Skeletal muscle satellite cell (primary cell): ENCODE measurements around the gene TMEM240.

ENCODE experiments used
- H3K27me3 ChIP-seq: 2 replicates; pipeline ENCODE4 v1.7.0; 2013; ENCODE audit warnings: low read length; ENCODE audit not compliant: control insufficient read depth, insufficient read depth
- H3K36me3 ChIP-seq: 2 replicates; pipeline ENCODE4 v1.7.0; 2013; ENCODE audit warnings: mild to moderate bottlenecking, control low read depth, low read length; ENCODE audit not compliant: insufficient read depth
- H3K4me1 ChIP-seq: 2 replicates; pipeline ENCODE4 v1.7.0; 2013; ENCODE audit warnings: low read length; ENCODE audit not compliant: control insufficient read depth, insufficient read depth
- H3K4me2 ChIP-seq: 2 replicates; pipeline ENCODE4 v1.7.0; 2013; ENCODE audit warnings: mild to moderate bottlenecking, low read length
- H3K4me3 ChIP-seq: 2 replicates; pipeline ENCODE4 v1.7.0; 2013; ENCODE audit warnings: low read length
- H3K9ac ChIP-seq: 2 replicates; pipeline ENCODE4 v1.7.0; 2013; ENCODE audit warnings: mild to moderate bottlenecking, low read depth, low read length, moderate library complexity
- H3K9me3 ChIP-seq: replicated peaks from 2 replicates; pipeline ENCODE4 v1.7.0; 2013; ENCODE audit warnings: mild to moderate bottlenecking, control low read depth, low read length

The TMEM240 gene

GRCh38 chr1:1545946-1546737 is 5.7 kb upstream of the TMEM240 start:
- Histone ChIP-seq H3K4me2 (no peak overlapping the region), H3K27me3 (no peaks in the 10 kb centered on the region), H3K4me3 (no peak overlapping the region), H3K4me1 (no peaks in the 10 kb centered on the region), H3K9ac (no peak overlapping the region), H3K9me3 (no peaks in the 10 kb centered on the region), H3K36me3 (peaks cover 32% of the 10 kb centered on the region)

GRCh38 chr1:1544544-1544943 is 4.1 kb upstream of the TMEM240 start:
- no peak overlapping the region for H3K4me3 ChIP-seq
- peaks cover 36% of the 10 kb centered on the region for H3K36me3 ChIP-seq
- no peaks in the 10 kb centered on the region for H3K9me3 ChIP-seq
- no peak overlapping the region for H3K4me2 ChIP-seq
- peaks cover 5% of the 10 kb centered on the region for H3K4me1 ChIP-seq
- no peak overlapping the region for H3K9ac ChIP-seq
- H3K27me3 ChIP-seq: no peaks in the 10 kb centered on the region

GRCh38 chr1:1543706-1544099 is 3.3 kb upstream of the TMEM240 start:
- H3K36me3 ChIP-seq: peaks cover 36% of the 10 kb centered on the region
- no peak overlapping the region for H3K4me2 ChIP-seq
- no peak overlapping the region for H3K9ac ChIP-seq
- H3K4me1 ChIP-seq: peaks cover 5% of the 10 kb centered on the region
- H3K4me3 ChIP-seq: no peak overlapping the region
- no peaks in the 10 kb centered on the region for H3K27me3 ChIP-seq
- H3K9me3 ChIP-seq: no peaks in the 10 kb centered on the region

DNA sequence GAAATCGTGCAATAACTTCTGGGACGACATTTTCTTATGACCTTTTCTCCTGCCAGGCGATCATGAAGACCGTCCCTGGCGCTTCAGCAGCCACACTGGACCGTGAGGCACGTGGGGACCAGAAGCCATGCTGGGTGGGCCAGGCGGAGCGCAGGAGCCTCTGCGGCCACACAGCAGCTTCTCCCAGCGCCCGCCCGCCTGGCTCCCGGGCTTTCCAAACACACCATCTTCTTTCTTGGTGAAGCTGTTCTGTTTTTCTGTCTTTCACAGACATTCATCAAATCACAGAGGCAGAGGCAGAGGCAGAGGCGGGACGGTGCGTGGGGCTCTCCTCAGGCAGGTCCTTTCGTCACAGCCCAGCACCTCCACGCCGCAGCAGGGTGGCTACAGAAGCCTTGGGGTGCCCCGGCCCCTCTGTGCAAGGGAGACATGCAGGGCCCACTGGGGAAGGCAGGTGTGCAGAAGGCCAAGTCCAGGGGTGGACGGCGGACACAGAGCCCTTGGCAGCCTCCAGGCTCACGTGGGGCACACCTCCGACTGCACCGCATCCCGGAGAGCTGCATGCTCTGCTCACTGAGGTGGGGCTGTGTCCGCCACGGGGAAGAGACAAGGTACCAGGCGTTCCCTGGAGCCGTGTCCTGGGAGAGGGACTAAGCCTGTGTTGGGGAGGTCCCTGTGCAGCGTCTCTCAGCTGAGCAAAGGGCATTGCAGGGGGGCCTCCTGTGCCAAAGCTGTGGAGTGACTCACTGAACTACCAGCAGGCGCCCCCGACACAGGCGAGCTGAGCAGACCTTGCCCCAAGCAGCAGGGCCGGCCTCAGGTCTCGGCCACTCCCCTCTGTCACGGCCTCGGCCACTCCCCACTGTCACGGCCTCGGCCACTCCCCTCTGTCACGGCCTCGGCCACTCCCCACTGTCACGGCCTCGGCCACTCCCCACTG is 2.6 kb upstream of the TMEM240 start:
- H3K4me1 ChIP-seq: peaks cover 5% of the 10 kb centered on the region
- H3K27me3 ChIP-seq: no peaks in the 10 kb centered on the region
- no peak overlapping the region for H3K4me3 ChIP-seq
- no peak overlapping the region for H3K4me2 ChIP-seq
- H3K9me3 ChIP-seq: no peaks in the 10 kb centered on the region
- H3K36me3 ChIP-seq: peaks cover 39% of the 10 kb centered on the region
- H3K9ac ChIP-seq: no peak overlapping the region

- Histone ChIP-seq H3K9ac (no peak overlapping the region), H3K4me1 (peaks cover 5% of the 10 kb centered on the region), H3K9me3 (no peaks in the 10 kb centered on the region)
Observed at GRCh38 chr1:1541956-1542765, 1.7 kb upstream of the TMEM240 start.

DNA sequence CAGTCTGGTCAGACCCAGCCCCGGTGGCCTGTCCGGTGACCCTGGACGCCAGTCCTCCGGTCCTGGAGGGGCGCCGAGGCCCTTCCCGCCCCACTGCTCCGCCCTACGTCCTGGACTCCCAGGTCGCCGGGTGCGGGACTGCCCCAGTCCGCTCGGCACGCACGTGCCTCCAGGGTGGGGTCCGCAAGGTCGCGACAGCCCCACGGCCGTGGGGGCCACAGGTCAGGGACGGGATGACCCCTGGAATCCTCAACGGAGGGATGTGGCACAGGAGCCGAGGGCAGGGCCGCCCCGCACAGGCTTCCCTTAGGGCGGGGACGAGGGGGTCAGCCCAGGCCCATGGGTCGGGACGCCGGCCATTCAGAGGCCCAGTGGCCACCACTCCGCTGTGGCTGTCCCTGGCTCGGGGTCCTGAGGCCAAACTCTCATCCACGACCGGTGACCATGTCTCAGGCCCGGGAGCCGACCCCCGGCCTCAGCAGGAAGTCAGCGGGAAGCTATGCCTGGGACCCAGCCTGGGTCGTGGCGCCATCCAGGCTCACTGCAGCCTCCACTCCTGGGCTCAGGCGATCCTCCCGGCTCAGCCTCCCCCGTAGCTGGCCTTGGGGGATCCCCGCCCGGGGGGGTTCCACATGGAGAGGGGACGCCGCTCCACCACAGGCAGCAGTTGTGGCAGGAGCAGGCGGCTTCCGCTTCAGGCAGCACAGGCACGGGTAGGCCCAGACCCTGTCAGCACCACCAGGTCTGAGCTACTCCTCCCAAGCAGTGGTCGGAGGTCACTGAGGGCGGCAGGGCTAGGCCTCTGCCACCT is 599 bp upstream of the TMEM240 start:
- H3K9ac ChIP-seq: peak overlapping the region; percentile 60
- H3K4me3 ChIP-seq: peak overlapping the region; percentile 39
- peak overlapping the region; percentile 78 for H3K4me2 ChIP-seq
- no peaks in the 10 kb centered on the region for H3K27me3 ChIP-seq
- H3K36me3 ChIP-seq: peaks cover 38% of the 10 kb centered on the region
- peaks cover 5% of the 10 kb centered on the region for H3K4me1 ChIP-seq
- no peaks in the 10 kb centered on the region for H3K9me3 ChIP-seq

More at GRCh38 chr1:1541956-1542765, 1.7 kb upstream of the TMEM240 start:
- H3K4me2 ChIP-seq: no peak overlapping the region
- no peak overlapping the region for H3K4me3 ChIP-seq
- no peaks in the 10 kb centered on the region for H3K27me3 ChIP-seq
- peaks cover 42% of the 10 kb centered on the region for H3K36me3 ChIP-seq

DNA sequence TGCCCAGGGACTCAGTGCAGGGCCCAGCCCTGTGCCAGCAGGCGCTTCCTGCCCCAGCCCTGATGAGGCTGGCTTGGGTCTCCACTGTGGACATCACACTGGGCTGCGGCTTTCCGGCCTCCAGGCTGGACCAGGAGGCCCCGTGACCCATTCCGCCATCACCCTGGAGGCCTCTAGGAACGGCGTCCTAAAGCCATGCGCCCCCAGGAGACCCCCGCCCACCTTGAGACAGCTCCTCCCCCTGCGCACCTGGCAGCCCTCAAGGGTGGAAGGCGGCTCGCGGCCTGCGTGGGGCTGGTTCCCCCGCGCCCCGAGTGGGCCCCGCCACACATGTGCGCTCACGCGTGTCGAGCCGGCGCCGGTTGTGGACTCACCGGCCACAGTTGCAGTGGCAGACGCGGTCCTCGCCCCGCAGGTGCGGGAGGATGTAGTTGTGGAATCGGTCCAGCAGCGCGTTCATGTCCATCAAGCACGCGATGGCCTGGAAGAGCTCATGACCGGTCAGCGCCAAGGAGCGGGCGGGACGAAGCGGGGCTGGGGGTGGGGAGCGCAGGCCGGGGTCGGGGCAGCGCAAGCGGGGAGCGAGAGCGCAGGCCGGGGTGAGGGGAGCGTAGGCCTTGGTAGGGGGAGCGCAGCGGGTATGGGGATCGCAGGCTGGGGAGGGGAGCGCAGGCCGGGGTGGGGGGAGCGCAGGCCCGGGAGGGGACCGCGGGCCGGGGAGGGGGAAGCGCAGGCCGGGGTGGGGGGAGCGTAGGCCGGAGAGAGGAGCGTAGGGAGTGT is 924 bp downstream of the TMEM240 start:
- Histone ChIP-seq H3K4me2 (peak overlapping the region; percentile 74), H3K9ac (no peak overlapping the region), H3K27me3 (no peaks in the 10 kb centered on the region), H3K4me3 (peak overlapping the region; percentile 58), H3K4me1 (peaks cover 5% of the 10 kb centered on the region), H3K36me3 (peaks cover 34% of the 10 kb centered on the region), H3K9me3 (no peaks in the 10 kb centered on the region)

DNA sequence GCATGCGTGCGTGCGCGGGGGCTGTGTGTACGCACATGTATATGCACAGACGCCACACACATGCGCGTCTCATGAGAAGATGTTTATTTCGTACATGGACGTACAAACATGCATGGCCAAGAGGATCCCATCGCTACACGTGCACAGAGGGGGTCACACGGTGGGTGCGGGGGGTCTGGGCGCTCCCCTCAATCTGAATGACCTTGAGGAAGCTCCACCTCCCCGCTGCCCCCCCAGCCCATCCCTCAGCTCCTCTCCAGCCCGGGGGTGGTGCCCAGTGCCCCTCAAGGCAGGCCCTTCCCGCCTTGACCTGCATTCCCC is 1.5 kb downstream of the TMEM240 start:
- Histone ChIP-seq H3K4me2 (peak overlapping the region; percentile 74), H3K9me3 (no peaks in the 10 kb centered on the region), H3K27me3 (no peaks in the 10 kb centered on the region), H3K36me3 (peaks cover 34% of the 10 kb centered on the region), H3K4me1 (peaks cover 5% of the 10 kb centered on the region), H3K9ac (no peak overlapping the region), H3K4me3 (peak overlapping the region; percentile 58)

DNA sequence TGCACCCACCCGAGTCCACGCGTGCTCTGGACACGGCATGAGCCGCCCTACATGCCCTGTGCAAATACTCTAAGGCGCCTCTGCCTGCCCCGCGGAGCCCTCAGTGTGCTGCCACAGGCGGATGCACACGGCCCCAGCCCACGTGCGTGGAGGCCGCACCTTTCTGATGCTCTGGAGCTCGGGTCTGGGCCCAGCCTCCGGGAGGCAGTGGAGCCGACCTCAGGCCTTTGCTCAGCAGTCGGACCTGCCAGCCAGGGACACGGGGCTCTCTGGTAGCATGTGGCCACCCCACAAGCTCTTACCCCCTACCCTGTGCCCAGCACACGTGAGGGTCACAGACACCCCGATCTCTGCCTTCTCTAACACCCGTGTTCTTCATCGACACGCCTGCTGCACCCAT is 2.1 kb downstream of the TMEM240 start:
- peaks cover 34% of the 10 kb centered on the region for H3K36me3 ChIP-seq
- H3K4me2 ChIP-seq: no peak overlapping the region
- H3K27me3 ChIP-seq: no peaks in the 10 kb centered on the region
- no peaks in the 10 kb centered on the region for H3K9me3 ChIP-seq
- H3K9ac ChIP-seq: no peak overlapping the region
- no peak overlapping the region for H3K4me3 ChIP-seq
- H3K4me1 ChIP-seq: peaks cover 5% of the 10 kb centered on the region

DNA sequence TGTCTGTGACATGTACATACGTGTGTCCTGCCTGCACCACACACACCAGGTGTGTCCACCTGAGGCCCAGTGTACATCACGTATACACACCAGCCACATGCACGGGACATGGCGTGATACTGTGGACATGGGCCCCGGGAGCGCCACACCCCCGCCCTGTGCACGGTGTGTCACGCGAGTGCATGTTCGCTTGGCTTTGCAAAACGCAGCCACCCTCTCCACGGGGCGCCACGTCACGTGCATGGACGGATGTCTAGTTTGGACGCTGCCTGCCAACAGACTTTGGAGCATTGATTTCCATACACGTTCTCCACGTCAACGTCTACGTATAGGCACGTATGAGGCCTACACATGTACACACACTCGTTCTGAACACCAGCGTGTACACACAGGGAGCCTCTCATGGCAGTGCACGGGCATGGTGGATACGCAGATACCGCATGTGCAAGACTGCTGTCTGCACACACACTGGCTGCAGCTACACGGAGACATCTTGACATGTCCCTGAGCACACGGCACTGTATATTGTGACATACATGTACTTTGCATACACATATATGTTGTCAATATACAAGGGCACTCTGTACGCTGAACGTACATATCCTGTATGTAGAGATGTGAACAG is 2.7 kb downstream of the TMEM240 start:
- H3K9me3 ChIP-seq: no peaks in the 10 kb centered on the region

More for the DNA sequence above, 2.7 kb downstream of the TMEM240 start:
- H3K36me3 ChIP-seq: peaks cover 28% of the 10 kb centered on the region
- H3K4me2 ChIP-seq: no peak overlapping the region
- H3K4me3 ChIP-seq: no peak overlapping the region
- no peak overlapping the region for H3K9ac ChIP-seq
- peaks cover 5% of the 10 kb centered on the region for H3K4me1 ChIP-seq
- no peaks in the 10 kb centered on the region for H3K27me3 ChIP-seq
